Peyer's patch (tissue), 4 donors: ENCODE measurements around the gene CSF3R. TPM values are rescaled to one million over a fixed set of nuclear protein-coding genes. Genes with fewer than 3 reads are reported as not detected.

Experiments
- DNase-seq, 3 donors: peaks; one replicate each; pipeline ENCODE4 v3.0.0-alpha.2; 2017 to 2019
- H3K27ac ChIP-seq, 4 donors: fragments of 200-600 bp; sonication (generic); one replicate each; pipeline ENCODE4 v1.5.1; 2016 to 2019
- H3K27me3 ChIP-seq, 2 donors: fragments of 200-600 bp; sonication (generic); one replicate each; pipeline ENCODE4 v1.5.1; 2019
- H3K36me3 ChIP-seq, 3 donors: fragments of 200-600 bp; sonication (generic); one replicate each; pipeline ENCODE4 v1.5.1; 2016 to 2019
- H3K4me1 ChIP-seq, 4 donors: fragments of 200-600 bp; sonication (generic); one replicate each; pipeline ENCODE4 v1.5.1; 2016 to 2019
- H3K4me3 ChIP-seq, 4 donors: fragments of 200-600 bp; sonication (generic); 1 replicate in 3 of 4; 2 replicates in 1 of 4; pipeline ENCODE4 v1.5.1; 2016 to 2019; ENCODE audit warnings: mild to moderate bottlenecking in 1 of 4
- H3K9me3 ChIP-seq, 4 donors: fragments of 200-600 bp; sonication (generic); one replicate each; pipeline ENCODE4 v1.5.1; 2016 to 2019; ENCODE audit warnings: mild to moderate bottlenecking in 1 of 4
- CTCF ChIP-seq, 6 experiments: fragments of 450-650 bp in 4 of 6; fragments of 200-600 bp in 2 of 6; sonication (generic) in 1 of 6; IDR thresholded peaks; one replicate each; pipeline ENCODE4 v1.5.1; 2017 to 2019; ENCODE audit warnings: antibody characterized with exemption in 6 of 6, mild to moderate bottlenecking in 3 of 6, moderate library complexity in 1 of 6
- POLR2A ChIP-seq, 2 donors: fragments of 450-650 bp; IDR thresholded peaks; one replicate each; pipeline ENCODE4 v1.5.1; 2017; ENCODE audit warnings: antibody characterized with exemption in 2 of 2, mild to moderate bottlenecking in 2 of 2, moderate library complexity in 2 of 2
- total RNA-seq, 4 donors: library from RNA; depleted of rRNA; stranded (reverse); fragments of >200 nt; gene quantifications; one replicate each; pipeline ENCODE4 v1.1.0, GENCODE V29; 2016

Gene CSF3R
- total RNA-seq, 4 donors from 2014 or later, result 1.6 to 41.3 (median 4.2) TPM

- Histone ChIP-seq H3K36me3 (no peaks in the 10 kb centered on the region), H3K9me3 (no peaks in the 10 kb centered on the region), H3K27me3 (no peaks in the 10 kb centered on the region), H3K4me3 (no peak overlapping the region), H3K27ac (no peak overlapping the region), H3K4me1 (no peaks in the 10 kb centered on the region)
- TF ChIP-seq POLR2A (IDR thresholded peaks at IDR 0.05), result no peak
- no peak for TF ChIP-seq CTCF (IDR thresholded peaks at IDR 0.05)
- no peak for DNase-seq
Observed at GRCh38 chr1:36475910-36476604, 6.7 kb downstream of the CSF3R start.

DNA sequence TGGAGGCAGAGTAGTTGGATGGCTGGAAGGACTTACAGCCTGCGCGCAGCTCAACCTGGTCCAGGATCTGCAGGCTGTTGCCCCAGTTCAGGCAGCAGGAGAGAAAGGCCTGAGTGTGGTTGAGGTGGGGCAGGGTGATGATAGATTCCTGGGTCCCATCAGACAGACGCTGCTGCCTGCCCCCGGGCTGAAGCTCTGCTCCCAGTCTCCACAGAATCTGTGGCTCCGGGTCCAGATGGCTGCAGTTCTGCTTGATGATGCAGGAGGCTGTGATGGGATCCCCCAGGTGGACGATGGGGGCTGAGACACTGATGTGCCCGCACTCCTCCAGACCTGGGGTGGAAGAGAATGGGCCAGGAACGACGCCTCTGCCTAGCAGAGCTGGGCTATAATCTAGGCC, 7.4 kb downstream of the CSF3R start:
- no peak overlapping the region for H3K4me3 ChIP-seq
- no peak overlapping the region for H3K27ac ChIP-seq
- no peaks in the 10 kb centered on the region for H3K36me3 ChIP-seq
- H3K9me3 ChIP-seq, result no peaks in the 10 kb centered on the region
- TF ChIP-seq POLR2A (IDR thresholded peaks at IDR 0.05), result no peak
- no peak for TF ChIP-seq CTCF (IDR thresholded peaks at IDR 0.05)
- no peaks in the 10 kb centered on the region for H3K27me3 ChIP-seq
- no peak for DNase-seq
- H3K4me1 ChIP-seq, result no peaks in the 10 kb centered on the region

- no peak overlapping the region for H3K4me3 ChIP-seq
- no peaks in the 10 kb centered on the region for H3K27me3 ChIP-seq
- no peak for TF ChIP-seq CTCF (IDR thresholded peaks at IDR 0.05)
- TF ChIP-seq POLR2A (IDR thresholded peaks at IDR 0.05), result no peak
- DNase-seq, result no peak
- no peaks in the 10 kb centered on the region for H3K9me3 ChIP-seq
- no peaks in the 10 kb centered on the region for H3K4me1 ChIP-seq
- H3K27ac ChIP-seq, result no peak overlapping the region
- H3K36me3 ChIP-seq, result no peaks in the 10 kb centered on the region
Observed at GRCh38 chr1:36472656-36473055, 10.1 kb downstream of the CSF3R start.

DNA sequence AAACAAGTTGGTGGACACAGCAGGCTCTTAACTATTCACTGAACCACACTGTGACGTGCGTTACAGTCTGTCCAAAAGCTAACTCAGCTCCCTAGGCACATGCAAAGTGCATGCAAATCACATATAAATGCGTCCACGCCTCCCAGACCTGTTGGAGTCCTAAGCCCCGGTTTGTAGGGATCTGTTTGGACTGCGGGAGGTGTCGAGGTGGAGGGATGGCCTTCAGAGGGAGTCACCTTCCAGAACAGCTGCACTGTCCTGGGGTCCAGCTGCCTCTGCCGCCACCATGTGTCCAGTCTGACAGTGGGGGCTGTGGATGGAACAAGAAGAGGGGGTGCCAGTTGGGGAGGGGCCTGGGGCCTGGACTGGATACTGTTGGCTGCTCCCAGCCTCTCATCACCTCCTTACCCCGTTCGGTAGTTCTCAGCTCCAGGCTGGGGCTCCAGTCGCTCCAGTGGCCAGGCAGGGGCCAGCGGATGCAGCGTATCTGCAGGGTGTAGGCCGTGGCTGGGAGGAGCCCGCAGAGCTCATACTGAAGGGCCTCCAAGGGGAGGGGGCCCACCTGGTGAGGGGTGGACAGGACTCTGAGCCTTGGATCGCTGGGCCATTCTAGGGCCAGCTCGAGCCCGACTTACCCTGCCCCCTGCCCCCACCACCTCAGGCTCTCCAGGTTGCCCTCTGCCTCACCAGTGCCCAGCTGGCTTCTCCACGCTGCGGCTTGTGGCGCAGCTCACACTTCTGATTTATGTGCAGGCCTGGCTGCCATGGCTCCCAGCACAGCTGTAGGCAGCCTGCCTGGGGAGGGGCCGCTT, 10.7 kb downstream of the CSF3R start:
- no peak overlapping the region for H3K4me3 ChIP-seq

DNA sequence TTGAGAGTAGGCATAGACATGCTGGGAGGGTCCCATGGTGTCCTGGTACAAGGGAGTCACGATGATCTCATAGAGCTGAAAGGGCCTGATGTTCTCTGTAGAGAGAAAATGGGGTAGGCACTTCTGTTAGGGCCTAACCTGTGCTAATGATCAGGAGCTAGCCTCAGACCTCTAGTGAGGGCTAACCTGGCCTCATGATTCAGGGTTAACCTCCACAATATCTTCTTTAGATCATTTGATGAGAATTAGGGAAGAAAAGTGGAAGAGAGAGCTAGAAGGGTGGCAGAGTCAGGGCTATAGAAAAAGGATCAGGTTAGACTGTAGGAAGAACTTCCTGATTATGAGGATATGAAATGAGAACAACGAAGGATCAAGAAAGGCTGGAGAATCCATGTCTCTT, 13.6 kb downstream of the CSF3R start:
- Histone ChIP-seq H3K36me3 (no peaks in the 10 kb centered on the region), H3K4me3 (no peak overlapping the region), H3K9me3 (no peaks in the 10 kb centered on the region), H3K27me3 (no peaks in the 10 kb centered on the region), H3K4me1 (no peaks in the 10 kb centered on the region), H3K27ac (no peak overlapping the region)
- DNase-seq, result no peak
- no peak for TF ChIP-seq POLR2A (IDR thresholded peaks at IDR 0.05)
- TF ChIP-seq CTCF (IDR thresholded peaks at IDR 0.05), result no peak

More for the DNA sequence above, 10.7 kb downstream of the CSF3R start:
- H3K36me3 ChIP-seq, result no peaks in the 10 kb centered on the region
- no peaks in the 10 kb centered on the region for H3K4me1 ChIP-seq
- no peaks in the 10 kb centered on the region for H3K27me3 ChIP-seq
- H3K27ac ChIP-seq, result no peak overlapping the region
- no peak for DNase-seq
- TF ChIP-seq POLR2A (IDR thresholded peaks at IDR 0.05) (no peak), CTCF (IDR thresholded peaks at IDR 0.05) (no peak)
- no peaks in the 10 kb centered on the region for H3K9me3 ChIP-seq
